Activated CD4-positive, alpha-beta memory T cell treated with anti-CD3 and anti-CD28 coated beads for 36 hours (primary cell): ENCODE results near the gene ATP2B1. TPM values are rescaled to one million over a fixed set of nuclear protein-coding genes. Genes with fewer than 3 reads are reported as not detected.
"Not testable (repeated sequence)": the region's sequence is repeated elsewhere in the genome, so short reads cannot be mapped to it uniquely, and the experiment has no call there.

Experiments used
- CTCF ChIA-PET: fragments of 350-600 bp; sonication (Branson Sonifier 250); formaldehyde crosslinking; loops from one replicate; lab custom pipeline; 2021; ENCODE audit warnings: antibody characterized with exemption, inconsistent platforms; lab: Charles Lee
- POLR2A ChIA-PET: fragments of 350-600 bp; sonication (Branson Sonifier 250); formaldehyde crosslinking; loops from one replicate; lab custom pipeline; 2021; ENCODE audit warnings: antibody characterized with exemption; lab: Charles Lee
- DNase-seq: peaks from one replicate; pipeline ENCODE4 v3.0.0-alpha.2; 2020
- H3K27ac Mint-ChIP-seq: one replicate; pipeline ENCODE4 v1.8.0; 2021; ENCODE audit warnings: mixed read lengths
- H3K27me3 Mint-ChIP-seq: one replicate; pipeline ENCODE4 v1.8.0; 2021; ENCODE audit warnings: mixed read lengths
- H3K36me3 Mint-ChIP-seq: one replicate; pipeline ENCODE4 v1.8.0; 2021; ENCODE audit warnings: mixed read lengths
- H3K4me1 Mint-ChIP-seq: one replicate; pipeline ENCODE4 v1.8.0; 2021; ENCODE audit warnings: low read depth, mixed read lengths
- H3K4me3 Mint-ChIP-seq: one replicate; pipeline ENCODE4 v1.8.0; 2021; ENCODE audit warnings: mild to moderate bottlenecking, mixed read lengths
- H3K9me3 Mint-ChIP-seq: one replicate; pipeline ENCODE4 v1.8.0; 2021; ENCODE audit warnings: mixed read lengths
- intact Hi-C: fragments of 100-400 bp; cut with micrococcal nuclease; formaldehyde crosslinking; loops from one replicate; pipeline ENCODE4 v1.15.1; 2023
- total RNA-seq, 2 experiments: library from RNA; stranded (reverse); gene quantifications; one replicate each; pipeline ENCODE4 v1.2.3, GENCODE V29; 2021

The ATP2B1 gene
- total RNA-seq, 2 experiments from 2014 or later, result 22.6 to 24.8 TPM

DNA sequence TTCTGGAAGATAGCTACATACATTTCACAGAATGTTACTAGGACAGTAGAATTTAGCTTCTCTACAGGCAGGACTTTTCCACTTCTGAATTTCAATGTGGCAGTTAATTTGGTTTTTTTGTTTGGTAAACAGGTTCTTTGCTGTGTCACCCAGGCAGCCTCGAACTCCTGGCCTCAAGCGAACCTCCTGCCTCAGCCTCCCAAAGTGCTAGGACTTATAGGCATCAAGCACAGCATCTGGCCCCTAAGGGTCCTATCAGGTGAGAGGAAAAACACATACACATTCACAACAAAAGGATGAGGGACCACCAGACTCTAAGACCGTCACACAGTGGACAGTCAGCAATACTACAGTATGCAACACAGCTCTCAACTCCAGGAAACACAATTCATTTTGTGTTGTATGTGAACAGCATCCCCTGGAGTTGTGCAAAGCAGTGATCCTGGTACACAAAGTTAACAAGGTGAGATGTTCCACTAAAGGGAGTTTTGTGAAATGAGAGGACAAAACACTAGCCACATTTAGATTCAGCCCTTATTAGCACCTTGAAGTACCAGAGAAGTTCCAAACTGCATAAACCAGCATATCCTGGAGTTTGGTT is 6.9 kb downstream of the ATP2B1 start:
- peaks cover 1% of the 10 kb centered on the region for H3K36me3 Mint-ChIP-seq
- H3K27ac Mint-ChIP-seq, result no peak overlapping the region
- no peaks in the 10 kb centered on the region for H3K27me3 Mint-ChIP-seq
- peaks cover 87% of the 10 kb centered on the region for H3K4me1 Mint-ChIP-seq
- intact Hi-C loops, result no loop called here
- POLR2A ChIA-PET, result no interaction called here
- CTCF ChIA-PET, result interaction anchor here (0.7 to 1.0 kb wide), 4 partner anchors 31 to 158 kb away, joined by 3 to 4 read pairs (median 4); no protein-coding TSS in a partner anchor
- H3K4me3 Mint-ChIP-seq, result no peak overlapping the region
- no peaks in the 10 kb centered on the region for H3K9me3 Mint-ChIP-seq
- no peak for DNase-seq

GRCh38 chr12:89700191-89700810 is 8.3 kb downstream of the ATP2B1 start:
- ChIA-PET POLR2A (interaction anchor here (1.1 kb wide), 1 partner anchor 9 kb away, joined by 4 read pairs; the partner anchor contains the start of gene ATP2B1), CTCF (no interaction called here)
- Mint-ChIP-seq H3K4me3 (no peak overlapping the region), H3K27me3 (no peaks in the 10 kb centered on the region), H3K4me1 (peaks cover 83% of the 10 kb centered on the region), H3K27ac (no peak overlapping the region), H3K36me3 (peaks cover 1% of the 10 kb centered on the region), H3K9me3 (no peaks in the 10 kb centered on the region)
- no peak for DNase-seq
- intact Hi-C loops, result no loop called here

- peaks cover 1% of the 10 kb centered on the region for H3K36me3 Mint-ChIP-seq
- H3K4me1 Mint-ChIP-seq, result peaks cover 78% of the 10 kb centered on the region
- no peak overlapping the region for H3K27ac Mint-ChIP-seq
- ChIA-PET POLR2A (interaction anchor here (0.9 kb wide), 1 partner anchor 10 kb away, joined by 5 read pairs; the partner anchor contains the start of gene ATP2B1), CTCF (no interaction called here)
- no peaks in the 10 kb centered on the region for H3K27me3 Mint-ChIP-seq
- DNase-seq, result no peak
- intact Hi-C loops, result no loop called here
- H3K4me3 Mint-ChIP-seq, result no peak overlapping the region
- no peaks in the 10 kb centered on the region for H3K9me3 Mint-ChIP-seq
Observed at GRCh38 chr12:89698607-89699006, 10.0 kb downstream of the ATP2B1 start.

- H3K27me3 Mint-ChIP-seq, H3K9me3 Mint-ChIP-seq, DNase-seq, H3K4me3 Mint-ChIP-seq, H3K27ac Mint-ChIP-seq, H3K36me3 Mint-ChIP-seq, POLR2A ChIA-PET: not testable (repeated sequence)
- intact Hi-C loops, result loop anchor here (2.0 kb wide), 1 partner anchor 35 kb away; no protein-coding TSS in a partner anchor
- peaks cover 78% of the 10 kb centered on the region for H3K4me1 Mint-ChIP-seq
- CTCF ChIA-PET, result interaction anchor here (1.4 kb wide), 1 partner anchor 9 kb away, joined by 5 read pairs; no protein-coding TSS in a partner anchor
Observed at GRCh38 chr12:89697728-89698127, 10.9 kb downstream of the ATP2B1 start.

DNA sequence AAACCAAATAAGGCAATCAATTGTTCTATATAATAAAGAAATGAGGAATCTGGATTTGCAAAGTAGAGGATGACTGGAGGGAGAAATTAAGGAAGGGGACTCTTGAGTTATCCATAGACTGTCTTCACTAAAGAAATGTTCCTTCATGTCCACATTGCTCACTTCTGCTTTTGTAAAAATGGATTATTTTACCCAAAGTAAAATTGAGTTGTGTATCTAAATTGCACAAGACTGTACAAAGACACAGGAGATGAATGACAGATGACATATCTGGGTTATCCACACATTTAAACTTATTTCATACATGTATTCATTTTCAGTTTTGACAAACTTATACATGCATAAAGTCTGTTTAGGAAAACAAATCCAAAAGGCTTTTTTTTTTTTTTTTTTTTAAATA is 11.3 kb downstream of the ATP2B1 start:
- intact Hi-C loops, result loop anchor here (2.0 kb wide), 1 partner anchor 34 kb away; no protein-coding TSS in a partner anchor
- Mint-ChIP-seq H3K27ac (no peak overlapping the region), H3K36me3 (peaks cover 1% of the 10 kb centered on the region), H3K27me3 (no peaks in the 10 kb centered on the region), H3K4me3 (no peak overlapping the region), H3K9me3 (no peaks in the 10 kb centered on the region), H3K4me1 (peaks cover 74% of the 10 kb centered on the region)
- CTCF ChIA-PET, result interaction anchor here (1.4 kb wide), 1 partner anchor 9 kb away, joined by 5 read pairs; no protein-coding TSS in a partner anchor
- POLR2A ChIA-PET, result no interaction called here
- DNase-seq, result no peak

GRCh38 chr12:89695830-89696229 is 12.8 kb downstream of the ATP2B1 start:
- H3K4me3 Mint-ChIP-seq, result no peak overlapping the region
- H3K36me3 Mint-ChIP-seq, result peaks cover 1% of the 10 kb centered on the region
- POLR2A ChIA-PET, result interaction anchor here (1.0 kb wide), 1 partner anchor 13 kb away, joined by 3 read pairs; the partner anchor contains the start of gene ATP2B1
- H3K9me3 Mint-ChIP-seq, result no peaks in the 10 kb centered on the region
- CTCF ChIA-PET, result no interaction called here
- no peak overlapping the region for H3K27ac Mint-ChIP-seq
- no peak for DNase-seq
- intact Hi-C loops, result loop anchor here (2.0 kb wide), 1 partner anchor 33 kb away; no protein-coding TSS in a partner anchor
- no peaks in the 10 kb centered on the region for H3K27me3 Mint-ChIP-seq
- H3K4me1 Mint-ChIP-seq, result peaks cover 73% of the 10 kb centered on the region

DNA sequence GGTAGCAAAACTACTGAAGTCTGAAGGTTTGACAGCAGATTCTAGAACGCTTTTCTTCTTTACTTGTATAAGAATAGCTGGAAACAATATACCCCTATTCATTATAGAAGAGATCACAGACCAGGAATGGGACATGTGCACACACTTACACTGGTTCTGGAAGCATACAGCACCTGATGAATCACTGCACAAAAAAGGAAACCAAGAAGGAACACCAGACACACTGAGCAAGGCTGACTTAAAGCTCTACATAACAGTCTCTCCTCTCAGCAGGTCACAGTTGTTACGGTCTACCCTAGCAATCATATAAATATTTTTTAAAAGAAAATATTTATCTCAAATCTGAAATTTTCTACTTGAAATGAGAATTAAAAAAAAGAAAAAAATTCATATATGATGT is 13.5 kb downstream of the ATP2B1 start:
- POLR2A ChIA-PET, result interaction anchor here (1.0 kb wide), 1 partner anchor 14 kb away, joined by 3 read pairs; the partner anchor contains the start of gene ATP2B1
- peaks cover under 1% of the 10 kb centered on the region for H3K36me3 Mint-ChIP-seq
- intact Hi-C loops, result no loop called here
- DNase-seq, result no peak
- H3K9me3 Mint-ChIP-seq, result no peaks in the 10 kb centered on the region
- H3K27me3 Mint-ChIP-seq, result no peaks in the 10 kb centered on the region
- H3K4me1 Mint-ChIP-seq, result peaks cover 70% of the 10 kb centered on the region
- H3K27ac Mint-ChIP-seq, result no peak overlapping the region
- no peak overlapping the region for H3K4me3 Mint-ChIP-seq
- CTCF ChIA-PET, result no interaction called here

DNA sequence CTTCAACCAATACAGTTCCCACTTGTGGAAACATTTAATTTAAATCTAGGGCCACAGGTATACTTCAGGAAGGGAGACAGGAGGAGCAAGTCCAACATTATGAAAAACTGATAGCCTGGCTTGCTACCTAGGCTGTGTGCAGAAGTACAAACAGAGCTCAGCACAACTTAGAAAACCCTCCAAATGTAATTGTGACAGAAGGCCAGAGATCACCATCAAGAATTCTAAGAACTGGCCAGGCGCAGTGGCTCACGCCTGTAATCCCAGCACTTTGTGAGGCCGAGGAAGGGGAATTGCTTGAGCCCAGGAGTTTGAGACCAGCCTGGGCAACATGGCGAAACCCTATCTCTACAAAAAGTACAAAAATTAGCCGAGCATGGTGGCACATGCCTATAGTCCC is 14.1 kb downstream of the ATP2B1 start:
- Mint-ChIP-seq H3K27me3 (no peaks in the 10 kb centered on the region), H3K27ac (no peak overlapping the region), H3K4me3 (no peak overlapping the region), H3K36me3 (no peaks in the 10 kb centered on the region), H3K9me3 (no peaks in the 10 kb centered on the region), H3K4me1 (peaks cover 69% of the 10 kb centered on the region)
- DNase-seq, result no peak
- ChIA-PET POLR2A (no interaction called here), CTCF (no interaction called here)
- intact Hi-C loops, result no loop called here

- Mint-ChIP-seq H3K36me3 (no peaks in the 10 kb centered on the region), H3K4me1 (peaks cover 69% of the 10 kb centered on the region), H3K9me3 (no peaks in the 10 kb centered on the region), H3K4me3 (no peak overlapping the region), H3K27ac (no peak overlapping the region), H3K27me3 (no peaks in the 10 kb centered on the region)
- DNase-seq, result no peak
- intact Hi-C loops, result no loop called here
- POLR2A ChIA-PET, result no interaction called here
- CTCF ChIA-PET, result no interaction called here
Observed at GRCh38 chr12:89693639-89694202, 14.9 kb downstream of the ATP2B1 start.

GRCh38 chr12:89692439-89692838 is 16.2 kb downstream of the ATP2B1 start:
- CTCF ChIA-PET, result no interaction called here
- no peak for DNase-seq
- H3K4me1 Mint-ChIP-seq, result peaks cover 69% of the 10 kb centered on the region

GRCh38 chr12:89691659-89692058 is 17.0 kb downstream of the ATP2B1 start:
- ChIA-PET CTCF (no interaction called here), POLR2A (no interaction called here)
- H3K4me1 Mint-ChIP-seq, result peaks cover 66% of the 10 kb centered on the region

More at GRCh38 chr12:89692439-89692838, 16.2 kb downstream of the ATP2B1 start:
- no peak overlapping the region for H3K4me3 Mint-ChIP-seq
- intact Hi-C loops, result no loop called here
- H3K27ac Mint-ChIP-seq, result no peak overlapping the region
- POLR2A ChIA-PET, result no interaction called here
- no peaks in the 10 kb centered on the region for H3K27me3 Mint-ChIP-seq
- H3K9me3 Mint-ChIP-seq, result no peaks in the 10 kb centered on the region
- no peaks in the 10 kb centered on the region for H3K36me3 Mint-ChIP-seq

GRCh38 chr12:89690925-89691324 is 17.7 kb downstream of the ATP2B1 start:
- peaks cover 61% of the 10 kb centered on the region for H3K4me1 Mint-ChIP-seq
- POLR2A ChIA-PET, result interaction anchor here (1.2 kb wide), 1 partner anchor 13 kb away, joined by 3 read pairs; no protein-coding TSS in a partner anchor
- no peak for DNase-seq
- H3K9me3 Mint-ChIP-seq, result no peaks in the 10 kb centered on the region
- no peak overlapping the region for H3K27ac Mint-ChIP-seq
- H3K36me3 Mint-ChIP-seq, result no peaks in the 10 kb centered on the region
- H3K4me3 Mint-ChIP-seq, result no peak overlapping the region
- CTCF ChIA-PET, result no interaction called here
- intact Hi-C loops, result no loop called here
- no peaks in the 10 kb centered on the region for H3K27me3 Mint-ChIP-seq

More at GRCh38 chr12:89691659-89692058, 17.0 kb downstream of the ATP2B1 start:
- no peaks in the 10 kb centered on the region for H3K36me3 Mint-ChIP-seq
- intact Hi-C loops, result no loop called here
- H3K4me3 Mint-ChIP-seq, result no peak overlapping the region
- no peak for DNase-seq
- H3K27me3 Mint-ChIP-seq, result no peaks in the 10 kb centered on the region
- H3K27ac Mint-ChIP-seq, result no peak overlapping the region
- H3K9me3 Mint-ChIP-seq, result no peaks in the 10 kb centered on the region
